Endothelial cell of umbilical vein (primary cell): ENCODE data around the gene SCYGR4.

Experiments
- CTCF ChIP-seq, 2 donors: IDR thresholded peaks; 1 replicate in 1 of 2; 2 replicates in 1 of 2; pipeline ENCODE4 v1.5.1; 2011; ENCODE audit warnings: low read length in 2 of 2, mild to moderate bottlenecking in 2 of 2, moderate library complexity in 2 of 2, control low read depth in 1 of 2, inconsistent platforms in 1 of 2, low read depth in 1 of 2; ENCODE audit not compliant: insufficient read depth in 1 of 2; ENCODE audit errors: extremely low read depth in 1 of 2
- GATA2 ChIP-seq: IDR thresholded peaks from 2 replicates; pipeline ENCODE4 v1.7.0; 2011; ENCODE audit warnings: low read depth, mild to moderate bottlenecking, moderate library complexity, mixed read lengths, low read length; ENCODE audit not compliant: insufficient read length, insufficient read depth
- JUN ChIP-seq: IDR thresholded peaks from 2 replicates; pipeline ENCODE4 v1.6.1; 2011; ENCODE audit warnings: borderline replicate concordance, low read depth; ENCODE audit not compliant: insufficient read length, insufficient read depth
- POLR2AphosphoS5 ChIP-seq: IDR thresholded peaks from 2 replicates; pipeline ENCODE4 v1.6.1; 2012; ENCODE audit warnings: low read depth, mild to moderate bottlenecking, control low read depth, low read length, moderate library complexity; ENCODE audit not compliant: insufficient read depth

GRCh38 chr2:227612546-227613271 is 4.6 kb upstream of the SCYGR4 start:
- no peak for TF ChIP-seq CTCF (IDR thresholded peaks at IDR 0.05; ENCODE audit: extremely low read depth in 1 of 2, insufficient read depth in 1 of 2, low read depth in 1 of 2, low read length in 2 of 2)
- TF ChIP-seq GATA2, result no peak
- no peak for TF ChIP-seq POLR2AphosphoS5
- no peak for TF ChIP-seq JUN
